Stimulated activated CD4-positive, alpha-beta T cell treated with anti-CD3 and anti-CD28 coated beads, TNF-alpha, amount 100 ng/mL, for 4 hours (primary cell): ENCODE results near the gene PSMD14.

Experiments
- DNase-seq, 3 experiments: peaks; one replicate each; pipeline ENCODE4 v3.0.0-alpha.2; 2020; ENCODE audit warnings: low read depth in 3 of 3

Gene PSMD14

GRCh38 chr2:161382747-161383146 lies 74.5 kb downstream of the PSMD14 start:
- no peak for DNase-seq

GRCh38 chr2:161384864-161385263 lies 76.6 kb downstream of the PSMD14 start:
- no peak for DNase-seq

GRCh38 chr2:161386228-161386824 lies 78.1 kb downstream of the PSMD14 start:
- DNase-seq = no peak

GRCh38 chr2:161388146-161388779 lies 80.0 kb downstream of the PSMD14 start:
- no peak for DNase-seq

GRCh38 chr2:161391737-161392506 lies 83.7 kb downstream of the PSMD14 start:
- DNase-seq = no peak

- no peak for DNase-seq
Measured at GRCh38 chr2:161400076-161400475, 91.9 kb downstream of the PSMD14 start.

- DNase-seq = no peak
Measured at GRCh38 chr2:161402297-161402696, 94.1 kb downstream of the PSMD14 start.

GRCh38 chr2:161406316-161406715 lies 98.1 kb downstream of the PSMD14 start:
- DNase-seq = no peak

- no peak for DNase-seq
Measured at GRCh38 chr2:161407597-161407996, 99.4 kb downstream of the PSMD14 start.

- DNase-seq = no peak
Measured at GRCh38 chr2:161409308-161409907, 101.2 kb downstream of the PSMD14 start.

GRCh38 chr2:161412346-161412745 lies 104.1 kb downstream of the PSMD14 start:
- no peak for DNase-seq

GRCh38 chr2:161414042-161415033 lies 106.1 kb downstream of the PSMD14 start:
- no peak for DNase-seq

GRCh38 chr2:161415034-161415986 lies 107.1 kb downstream of the PSMD14 start:
- no peak for DNase-seq

- no peak for DNase-seq
Measured at GRCh38 chr2:161415987-161416707, 107.9 kb downstream of the PSMD14 start, which contains the start of gene TBR1. TBR1 (plus strand) TSS chr2:161416297; CDS start chr2:161416411, 114 bp downstream.

GRCh38 chr2:161416708-161417437 lies 108.6 kb downstream of the PSMD14 start:
- DNase-seq = no peak

- DNase-seq = no peak
Measured at GRCh38 chr2:161417438-161418274, 109.4 kb downstream of the PSMD14 start.

- no peak for DNase-seq
Measured at GRCh38 chr2:161418275-161418714, 110.1 kb downstream of the PSMD14 start.
